ENCODE data around the gene NUDT22.

Gene NUDT22

GRCh38 chr11:64203421-64204079 lies 22.5 kb upstream of the NUDT22 start:
- Histone ChIP-seq H3K27ac (ENCODE audit: low read depth, low read length) (no peak overlapping the region), H3F3A (ENCODE audit: insufficient read depth) (peaks cover 15% of the 10 kb centered on the region), H3K9me3 (ENCODE audit: insufficient read depth, low read length) (no peaks in the 10 kb centered on the region), H3K4me3 (ENCODE audit: insufficient read depth, low read length, poor library complexity, severe bottlenecking) (no peak overlapping the region), H3K27me3 (ENCODE audit: low read length) (no peaks in the 10 kb centered on the region), H2AFZ (ENCODE audit: low read depth, low read length, severe bottlenecking) (no peak overlapping the region), H3K4me2 (ENCODE audit: low read depth, low read length, poor library complexity, severe bottlenecking) (no peak overlapping the region), H4K20me1 (ENCODE audit: low read depth, low read length) (no peaks in the 10 kb centered on the region), H3K79me2 (ENCODE audit: insufficient read depth, low read length) (no peaks in the 10 kb centered on the region; the same call in 1 of the 2 replicates), H3K36me3 (ENCODE audit: low read length) (no peaks in the 10 kb centered on the region; the same call in none of the 2 replicates), H3K9me2 (replicated peaks; ENCODE audit: insufficient read depth, low read length) (no peaks in the 10 kb centered on the region), H3K9ac (ENCODE audit: low read length) (no peak overlapping the region)
- TF ChIP-seq CTCF (IDR thresholded peaks at IDR 0.05; ENCODE audit: insufficient read depth, low read length, poor library complexity, severe bottlenecking), result no peak

- H3K9me2 ChIP-seq (replicated peaks; ENCODE audit: insufficient read depth, low read length), result no peaks in the 10 kb centered on the region
- H4K20me1 ChIP-seq (ENCODE audit: low read depth, low read length), result no peaks in the 10 kb centered on the region
- H3F3A ChIP-seq (ENCODE audit: insufficient read depth), result peaks cover 15% of the 10 kb centered on the region
- no peak overlapping the region for H2AFZ ChIP-seq (ENCODE audit: low read depth, low read length, severe bottlenecking)
- no peaks in the 10 kb centered on the region for H3K27me3 ChIP-seq (ENCODE audit: low read length)
- TF ChIP-seq EZH2phosphoT487 (conservative IDR thresholded peaks at IDR 0.05; ENCODE audit: low read length), result no peak
- no peak for TF ChIP-seq CTCF (IDR thresholded peaks at IDR 0.05; ENCODE audit: insufficient read depth, low read length, poor library complexity, severe bottlenecking)
- no peaks in the 10 kb centered on the region; the same call in 1 of the 2 replicates for H3K79me2 ChIP-seq (ENCODE audit: insufficient read depth, low read length)
- H3K4me3 ChIP-seq (ENCODE audit: insufficient read depth, low read length, poor library complexity, severe bottlenecking), result no peak overlapping the region
- H3K4me2 ChIP-seq (ENCODE audit: low read depth, low read length, poor library complexity, severe bottlenecking), result no peak overlapping the region
- no peaks in the 10 kb centered on the region; the same call in none of the 2 replicates for H3K36me3 ChIP-seq (ENCODE audit: low read length)
- H3K27ac ChIP-seq (ENCODE audit: low read depth, low read length), result no peak overlapping the region
- no peaks in the 10 kb centered on the region for H3K9me3 ChIP-seq (ENCODE audit: insufficient read depth, low read length)
- no peak overlapping the region for H3K9ac ChIP-seq (ENCODE audit: low read length)
Observed at GRCh38 chr11:64204080-64204440, 22.0 kb upstream of the NUDT22 start.

GRCh38 chr11:64204464-64204989 lies 21.5 kb upstream of the NUDT22 start:
- no peak overlapping the region for H3K27ac ChIP-seq (ENCODE audit: low read depth, low read length)
- H3K79me2 ChIP-seq (ENCODE audit: insufficient read depth, low read length), result no peaks in the 10 kb centered on the region; the same call in 1 of the 2 replicates
- no peaks in the 10 kb centered on the region for H4K20me1 ChIP-seq (ENCODE audit: low read depth, low read length)
- H3K4me2 ChIP-seq (ENCODE audit: low read depth, low read length, poor library complexity, severe bottlenecking), result no peak overlapping the region
- no peak overlapping the region for H3K4me3 ChIP-seq (ENCODE audit: insufficient read depth, low read length, poor library complexity, severe bottlenecking)
- H3K9me2 ChIP-seq (replicated peaks; ENCODE audit: insufficient read depth, low read length), result no peaks in the 10 kb centered on the region
- peaks cover 15% of the 10 kb centered on the region for H3F3A ChIP-seq (ENCODE audit: insufficient read depth)
- no peak overlapping the region for H2AFZ ChIP-seq (ENCODE audit: low read depth, low read length, severe bottlenecking)
- TF ChIP-seq CTCF (IDR thresholded peaks at IDR 0.05; ENCODE audit: insufficient read depth, low read length, poor library complexity, severe bottlenecking) (peak; percentile 53), EZH2phosphoT487 (conservative IDR thresholded peaks at IDR 0.05; ENCODE audit: low read length) (no peak)
- no peaks in the 10 kb centered on the region; the same call in none of the 2 replicates for H3K36me3 ChIP-seq (ENCODE audit: low read length)
- H3K9ac ChIP-seq (ENCODE audit: low read length), result no peak overlapping the region
- no peaks in the 10 kb centered on the region for H3K27me3 ChIP-seq (ENCODE audit: low read length)
- H3K9me3 ChIP-seq (ENCODE audit: insufficient read depth, low read length), result no peaks in the 10 kb centered on the region
